Ramos (cell line): ENCODE measurements around the gene ATOX1.
"Not testable (repeated sequence)": the region's sequence is repeated elsewhere in the genome, so short reads cannot be mapped to it uniquely, and the experiment has no call there.

Experiments
- in situ Hi-C: fragments of 300-500 bp; cut with MboI; formaldehyde crosslinking; loops from one replicate; pipeline ENCODE4 v1.14.3; 2022; ENCODE audit warnings: low sequenced_read_pairs; ENCODE audit not compliant: unreplicated experiment

ATOX1 gene

GRCh38 chr5:151758430-151759241 is at the start of gene ATOX1:
ATOX1 (minus strand) TSS chr5:151758631; CDS start chr5:151758551, 80 bp downstream.
- in situ Hi-C loops, result no loop called here

GRCh38 chr5:151805414-151806223 is 47.2 kb upstream of the ATOX1 start:
- in situ Hi-C loops, result no loop called here

GRCh38 chr5:151800532-151800931 is 42.1 kb upstream of the ATOX1 start:
- in situ Hi-C loops, result no loop called here

GRCh38 chr5:151799407-151799806 is 41.0 kb upstream of the ATOX1 start:
- in situ Hi-C loops, result no loop called here

GRCh38 chr5:151798674-151799073 is 40.2 kb upstream of the ATOX1 start:
- in situ Hi-C loops, result no loop called here

- in situ Hi-C loops, result no loop called here
Observed at GRCh38 chr5:151795426-151795825, 37.0 kb upstream of the ATOX1 start.

- in situ Hi-C loops, result no loop called here
Observed at GRCh38 chr5:151793358-151793757, 34.9 kb upstream of the ATOX1 start.

GRCh38 chr5:151787817-151788216 is 29.4 kb upstream of the ATOX1 start:
- in situ Hi-C loops, result no loop called here

- in situ Hi-C loops, result no loop called here
Observed at GRCh38 chr5:151786468-151786867, 28.0 kb upstream of the ATOX1 start.

- in situ Hi-C loops, result no loop called here
Observed at GRCh38 chr5:151784141-151784540, 25.7 kb upstream of the ATOX1 start.

GRCh38 chr5:151783664-151784063 is 25.2 kb upstream of the ATOX1 start:
- in situ Hi-C loops, result not testable (repeated sequence)

GRCh38 chr5:151781201-151781600 is 22.8 kb upstream of the ATOX1 start:
- in situ Hi-C loops, result no loop called here

GRCh38 chr5:151780348-151780747 is 21.9 kb upstream of the ATOX1 start:
- in situ Hi-C loops, result no loop called here

GRCh38 chr5:151779531-151780125 is 21.2 kb upstream of the ATOX1 start:
- in situ Hi-C loops, result no loop called here

- in situ Hi-C loops, result no loop called here
Observed at GRCh38 chr5:151775025-151775606, 16.7 kb upstream of the ATOX1 start.

- in situ Hi-C loops, result no loop called here
Observed at GRCh38 chr5:151773951-151774350, 15.5 kb upstream of the ATOX1 start.

- in situ Hi-C loops, result no loop called here
Observed at GRCh38 chr5:151772846-151773561, 14.6 kb upstream of the ATOX1 start.

GRCh38 chr5:151772029-151772845 is 13.8 kb upstream of the ATOX1 start:
- in situ Hi-C loops, result no loop called here
